Left ventricle myocardium inferior (tissue), 1 donor: ENCODE results near the gene FBXO48. TPM values are rescaled to one million over a fixed set of nuclear protein-coding genes. Genes with fewer than 3 reads are reported as not detected.

ENCODE experiments used
- DNase-seq: peaks from one replicate; pipeline ENCODE4 v3.0.0-alpha.2; 2020
- H3K27ac ChIP-seq: fragments of 200-600 bp; replicated peaks from 2 replicates; pipeline ENCODE4 v1.8.0; 2021
- H3K27me3 ChIP-seq: fragments of 200-600 bp; 2 replicates; pipeline ENCODE4 v1.8.0; 2021; ENCODE audit warnings: low read depth
- H3K36me3 ChIP-seq: fragments of 200-600 bp; 2 replicates; pipeline ENCODE4 v1.8.0; 2021
- H3K4me1 ChIP-seq: fragments of 200-600 bp; 2 replicates; pipeline ENCODE4 v1.8.0; 2021
- H3K4me3 ChIP-seq: fragments of 200-600 bp; 2 replicates; pipeline ENCODE4 v1.8.0; 2021; ENCODE audit warnings: mild to moderate bottlenecking, moderate library complexity
- H3K9me3 ChIP-seq: fragments of 200-600 bp; replicated peaks from 2 replicates; pipeline ENCODE4 v1.8.0; 2021
- intact Hi-C: fragments of 100-400 bp; cut with micrococcal nuclease; formaldehyde crosslinking; loops from one replicate; pipeline ENCODE4 v1.11.0; 2022
- total RNA-seq: library from RNA; stranded (reverse); fragmentation: NEBNext Ultra II Directional; extraction: Animal tissue kit (Norgen Biotek cat#: 25700); gene quantifications from one replicate; pipeline ENCODE4 v1.2.1, GENCODE V29; 2021
- TF ChIP-seq, protein P1 (sequence below): fragments of 200-600 bp; IDR thresholded peaks from 2 replicates; pipeline ENCODE4 v1.8.0; 2021; ENCODE audit warnings: antibody characterized with exemption, mild to moderate bottlenecking, borderline replicate concordance
- donor health status: DM: no; HTN: yes; CAD: no; lungs with severe emphysema.

Gene FBXO48
- total RNA-seq, 1 donor from 2014 or later: 1.0 TPM

DNA sequence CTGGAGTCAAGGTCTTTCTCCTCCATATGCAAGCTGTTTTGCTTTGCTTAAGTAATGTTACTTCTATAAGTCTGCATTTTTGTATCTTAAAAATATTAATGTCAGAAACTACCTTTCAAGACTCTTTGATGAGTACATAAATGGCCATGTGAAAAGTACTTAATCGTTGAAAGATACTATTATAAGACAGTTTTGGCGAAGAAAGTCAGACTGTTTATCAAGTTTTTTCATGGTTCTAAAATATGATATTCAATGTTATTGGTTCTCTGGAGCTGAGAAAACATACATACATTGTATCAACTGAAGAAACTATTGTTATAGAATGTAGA, 25.1 kb downstream of the FBXO48 start:
- TF ChIP-seq, protein P1, sequence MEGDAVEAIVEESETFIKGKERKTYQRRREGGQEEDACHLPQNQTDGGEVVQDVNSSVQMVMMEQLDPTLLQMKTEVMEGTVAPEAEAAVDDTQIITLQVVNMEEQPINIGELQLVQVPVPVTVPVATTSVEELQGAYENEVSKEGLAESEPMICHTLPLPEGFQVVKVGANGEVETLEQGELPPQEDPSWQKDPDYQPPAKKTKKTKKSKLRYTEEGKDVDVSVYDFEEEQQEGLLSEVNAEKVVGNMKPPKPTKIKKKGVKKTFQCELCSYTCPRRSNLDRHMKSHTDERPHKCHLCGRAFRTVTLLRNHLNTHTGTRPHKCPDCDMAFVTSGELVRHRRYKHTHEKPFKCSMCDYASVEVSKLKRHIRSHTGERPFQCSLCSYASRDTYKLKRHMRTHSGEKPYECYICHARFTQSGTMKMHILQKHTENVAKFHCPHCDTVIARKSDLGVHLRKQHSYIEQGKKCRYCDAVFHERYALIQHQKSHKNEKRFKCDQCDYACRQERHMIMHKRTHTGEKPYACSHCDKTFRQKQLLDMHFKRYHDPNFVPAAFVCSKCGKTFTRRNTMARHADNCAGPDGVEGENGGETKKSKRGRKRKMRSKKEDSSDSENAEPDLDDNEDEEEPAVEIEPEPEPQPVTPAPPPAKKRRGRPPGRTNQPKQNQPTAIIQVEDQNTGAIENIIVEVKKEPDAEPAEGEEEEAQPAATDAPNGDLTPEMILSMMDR: no peak
- no peak overlapping the region for H3K27ac ChIP-seq
- peaks cover 10% of the 10 kb centered on the region for H3K4me1 ChIP-seq
- no peak for DNase-seq
- H3K4me3 ChIP-seq: no peak overlapping the region
- H3K27me3 ChIP-seq: no peaks in the 10 kb centered on the region
- intact Hi-C loops: loop anchor here (5.0 to 10.0 kb wide), 2 partner anchors 80 to 317 kb away; no protein-coding TSS in a partner anchor
- H3K36me3 ChIP-seq: no peaks in the 10 kb centered on the region
- H3K9me3 ChIP-seq: peaks cover 2% of the 10 kb centered on the region

DNA sequence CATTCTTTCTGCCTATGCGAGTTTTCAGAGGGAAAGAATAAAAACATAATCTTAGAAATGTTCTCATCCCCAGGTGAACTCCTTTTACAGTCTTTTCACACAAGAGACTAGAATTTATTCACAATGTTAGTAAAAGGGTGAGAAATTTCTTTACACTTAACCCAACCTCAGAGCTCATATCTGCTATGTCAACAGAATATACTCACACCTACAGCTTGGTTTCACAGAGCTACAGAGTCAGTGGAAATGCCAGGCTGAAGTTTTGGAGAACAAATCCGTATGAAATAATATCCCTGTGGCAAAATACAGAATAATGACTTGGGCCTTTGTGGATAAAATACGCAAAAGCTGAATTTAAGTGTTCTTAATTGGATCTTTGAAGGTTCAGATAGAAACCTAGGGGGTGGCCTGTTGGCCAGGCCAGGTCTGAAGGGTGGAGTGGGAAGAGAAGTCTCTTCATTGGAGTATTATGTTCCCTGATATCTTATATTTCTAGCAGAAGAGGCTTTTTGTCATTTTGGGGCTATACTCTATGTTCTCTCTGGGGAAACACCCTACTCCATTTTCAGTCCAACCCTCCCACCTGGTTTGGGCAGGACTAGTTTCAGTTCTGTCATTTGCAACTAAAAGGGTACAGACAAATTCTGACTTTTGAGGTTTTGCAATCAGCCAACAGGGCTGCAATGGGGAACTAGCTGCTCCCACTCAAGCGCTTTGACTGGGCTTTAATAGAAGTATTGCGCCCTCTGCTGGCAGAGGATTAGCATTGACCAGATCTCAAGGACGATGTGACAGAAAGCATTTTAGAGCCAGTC, 25.7 kb downstream of the FBXO48 start:
- Histone ChIP-seq H3K4me1 (peaks cover 16% of the 10 kb centered on the region), H3K27ac (peak overlapping the region; percentile 70), H3K4me3 (no peak overlapping the region), H3K27me3 (no peaks in the 10 kb centered on the region), H3K36me3 (no peaks in the 10 kb centered on the region), H3K9me3 (no peaks in the 10 kb centered on the region)
- intact Hi-C loops: loop anchor here (5.0 to 10.0 kb wide), 2 partner anchors 79 to 317 kb away; no protein-coding TSS in a partner anchor
- peak; percentile 66 for DNase-seq
- TF ChIP-seq, protein P1: peak; percentile 94

DNA sequence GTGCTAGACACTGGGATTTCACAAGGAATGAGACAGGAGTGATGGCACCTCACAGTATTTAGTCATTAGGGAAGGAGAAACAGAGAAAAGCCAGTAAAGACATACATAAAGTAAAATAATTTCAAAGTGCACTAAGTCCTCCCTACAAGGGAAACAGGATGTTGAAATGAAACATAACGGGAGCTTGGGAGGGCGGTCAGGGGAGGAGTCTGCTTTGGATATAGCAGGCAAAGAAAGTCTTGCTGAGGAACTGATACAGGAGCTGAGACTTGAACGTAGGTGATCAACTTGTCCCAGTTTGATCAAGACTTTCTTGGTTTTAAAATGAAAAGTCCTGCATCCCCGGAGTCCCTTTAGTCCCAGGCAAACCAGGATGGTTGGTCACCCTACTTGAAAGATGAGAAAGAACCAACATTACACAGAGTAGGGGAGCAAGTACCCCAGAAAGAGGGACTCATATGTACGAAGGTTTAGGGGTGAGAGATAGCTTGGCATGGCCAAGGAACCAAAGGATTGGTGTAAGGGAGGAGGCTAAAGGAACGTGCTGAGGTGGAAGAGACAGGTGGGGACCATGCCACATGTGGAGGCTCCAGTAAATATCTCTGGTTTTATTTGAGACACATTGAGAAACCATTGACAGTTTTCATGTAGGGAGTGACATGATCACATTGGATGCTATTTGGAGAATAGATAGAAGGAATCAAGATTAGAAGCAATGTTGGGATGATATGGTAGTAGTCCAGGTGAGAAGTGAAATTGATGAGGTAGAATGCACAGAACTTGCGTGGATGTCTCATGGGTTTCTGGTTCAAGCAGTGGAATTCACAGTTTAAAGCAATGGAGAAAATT, 28.4 kb downstream of the FBXO48 start:
- no peaks in the 10 kb centered on the region for H3K9me3 ChIP-seq
- H3K4me1 ChIP-seq: peaks cover 35% of the 10 kb centered on the region
- no peaks in the 10 kb centered on the region for H3K36me3 ChIP-seq
- no peaks in the 10 kb centered on the region for H3K27me3 ChIP-seq
- DNase-seq: no peak
- intact Hi-C loops: no loop called here
- no peak overlapping the region for H3K27ac ChIP-seq
- no peak overlapping the region for H3K4me3 ChIP-seq
- TF ChIP-seq, protein P1: no peak

DNA sequence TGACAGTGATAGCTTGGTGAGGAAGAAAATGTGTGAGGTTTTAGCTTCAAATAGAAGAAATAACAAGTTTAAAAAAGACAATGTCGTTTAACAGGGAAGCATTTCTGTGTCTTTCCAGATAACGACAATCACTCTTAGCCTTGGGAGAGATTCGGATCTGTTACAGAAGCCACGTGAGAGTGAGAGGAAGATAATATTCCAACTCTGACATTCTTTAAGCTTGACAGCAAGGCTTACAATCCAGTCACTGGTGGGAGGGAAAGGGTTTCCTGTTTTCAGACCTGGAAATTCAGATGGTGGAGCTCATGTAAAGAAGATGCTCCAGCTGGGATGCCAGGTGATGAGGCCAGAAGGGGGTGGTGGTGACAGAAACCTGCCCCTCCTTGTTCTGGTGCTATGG, 30.8 kb downstream of the FBXO48 start:
- Histone ChIP-seq H3K27ac (peak overlapping the region; percentile 54), H3K27me3 (no peaks in the 10 kb centered on the region), H3K9me3 (no peaks in the 10 kb centered on the region), H3K36me3 (no peaks in the 10 kb centered on the region), H3K4me1 (peaks cover 29% of the 10 kb centered on the region), H3K4me3 (no peak overlapping the region)
- DNase-seq: no peak
- intact Hi-C loops: no loop called here
- TF ChIP-seq, protein P1: no peak

DNA sequence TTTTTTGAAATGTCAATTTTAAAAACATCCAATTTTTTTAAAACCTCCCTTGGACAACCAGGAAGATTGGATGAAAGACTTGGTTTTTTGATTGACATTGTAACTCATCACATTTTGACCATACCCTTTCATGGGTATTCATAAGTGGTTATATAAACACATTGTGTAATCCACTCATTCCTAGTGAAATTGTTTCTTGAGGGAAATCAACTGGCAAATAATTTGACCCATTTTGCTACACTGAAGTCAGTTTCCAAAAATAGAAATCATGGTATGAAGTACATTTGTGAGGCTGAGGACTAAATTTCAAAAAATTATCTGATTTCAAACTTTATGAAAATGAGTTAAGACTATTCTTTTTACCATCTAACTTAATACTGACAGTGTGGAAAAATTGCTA, 31.5 kb downstream of the FBXO48 start:
- Histone ChIP-seq H3K36me3 (no peaks in the 10 kb centered on the region), H3K4me3 (no peak overlapping the region), H3K9me3 (no peaks in the 10 kb centered on the region), H3K27ac (peak overlapping the region; percentile 54), H3K4me1 (peaks cover 26% of the 10 kb centered on the region), H3K27me3 (no peaks in the 10 kb centered on the region)
- intact Hi-C loops: no loop called here
- TF ChIP-seq, protein P1: no peak
- no peak for DNase-seq
